Ovary (tissue), 9 donors: ENCODE measurements around the gene KLHL17. TPM values are rescaled to one million over a fixed set of nuclear protein-coding genes. Genes with fewer than 3 reads are reported as not detected.

Experiments
- DNase-seq, 5 donors: peaks; one replicate each; pipeline ENCODE4 v3.0.0-alpha.2; 2019 to 2020
- H3K27ac ChIP-seq, 2 donors: fragments of 200-600 bp; one replicate each; pipeline versions ENCODE4 v1.5.1 to v1.8.0; 2019 to 2022
- H3K27me3 ChIP-seq: fragments of 200-600 bp; one replicate; pipeline ENCODE4 v1.8.0; 2022
- H3K36me3 ChIP-seq: fragments of 200-600 bp; sonication (generic); one replicate; pipeline ENCODE4 v1.5.1; 2019
- H3K4me1 ChIP-seq: one replicate; pipeline ENCODE4 v1.8.1; 2013; ENCODE audit warnings: mild to moderate bottlenecking, moderate library complexity; ENCODE audit not compliant: insufficient read depth
- H3K4me3 ChIP-seq: fragments of 200-600 bp; sonication (generic); one replicate; pipeline ENCODE4 v1.5.1; 2017
- H3K9me3 ChIP-seq, 2 donors: fragments of 200-600 bp in 1 of 2; sonication (generic) in 1 of 2; one replicate each; pipeline versions ENCODE4 v1.5.1 to v1.8.1; 2013 to 2019; ENCODE audit warnings: mild to moderate bottlenecking in 1 of 2, moderate library complexity in 1 of 2
- CTCF ChIP-seq, 3 donors: fragments of 450-650 bp in 2 of 3; fragments of 200-600 bp in 1 of 3; IDR thresholded peaks; one replicate each; pipeline versions ENCODE4 v1.5.1 to v1.8.0; 2016 to 2022; ENCODE audit warnings: antibody characterized with exemption in 3 of 3, mild to moderate bottlenecking in 1 of 3
- EP300 ChIP-seq: sonication (generic); formaldehyde crosslinking; IDR thresholded peaks from one replicate; pipeline ENCODE4 v1.6.1; 2017; ENCODE audit warnings: antibody characterized with exemption
- POLR2A ChIP-seq: fragments of 450-650 bp; IDR thresholded peaks from one replicate; pipeline ENCODE4 v1.6.1; 2017; ENCODE audit warnings: antibody characterized with exemption, mild to moderate bottlenecking, moderate library complexity
- WGBS, 3 donors: extraction: QIAGEN DNeasy Blood & Tissue Kit in 1 of 3; methylation state at CpG; one replicate each; pipeline versions ENCODE4 v1.1.5 to v1.1.7; 2013 to 2017; 5-methylcytosine and 5-hydroxymethylcytosine counted together
- intact Hi-C, 4 donors: fragments of 100-400 bp; cut with DNase I; formaldehyde crosslinking; loops; one replicate each; pipeline versions ENCODE4 v1.11.0 to v1.15.1; 2022 to 2023
- polyA plus RNA-seq, 2 donors: library from polyadenylated mRNA; stranded (reverse); fragments of 200-250 nt in 1 of 2; fragments of 350-450 nt in 1 of 2; fragmentation: Illumina TruSeq in 1 of 2; extraction: RNeasy Lipid Tissue Mini Kit (QIAGEN cat#74804) in 1 of 2; gene quantifications; one replicate each; pipeline ENCODE4 v1.2.3, GENCODE V29; 2013 to 2014
- total RNA-seq, 7 donors: library from RNA; depleted of rRNA in 2 of 7; stranded (reverse); fragments of >200 nt in 2 of 7; fragmentation: NEBNext Ultra II Directional in 3 of 7; extraction: Animal tissue kit (Norgen Biotek cat#: 25700) in 3 of 7; gene quantifications; one replicate each; pipeline versions ENCODE4 v1.1.0 to v1.2.4, GENCODE V29; 2016 to 2023
- donor health status: DM: no; HTN: no; CAD: no; lungs with moderate emphysema.
- donor health status: DM: no; HTN: no; CAD: no.
- donor health status: Bipolar disorder and iron deficiency.
- donor health status: DM: yes; HTN: yes; CAD: no.
- donor health status: DM: no; HTN: no; CAD: no.
- donor health status: DM: yes; HTN: yes; CAD: no.

The KLHL17 gene
- total and polyA plus RNA-seq, 9 donors: 0.13 to 6.7 (median 2.1) TPM

DNA sequence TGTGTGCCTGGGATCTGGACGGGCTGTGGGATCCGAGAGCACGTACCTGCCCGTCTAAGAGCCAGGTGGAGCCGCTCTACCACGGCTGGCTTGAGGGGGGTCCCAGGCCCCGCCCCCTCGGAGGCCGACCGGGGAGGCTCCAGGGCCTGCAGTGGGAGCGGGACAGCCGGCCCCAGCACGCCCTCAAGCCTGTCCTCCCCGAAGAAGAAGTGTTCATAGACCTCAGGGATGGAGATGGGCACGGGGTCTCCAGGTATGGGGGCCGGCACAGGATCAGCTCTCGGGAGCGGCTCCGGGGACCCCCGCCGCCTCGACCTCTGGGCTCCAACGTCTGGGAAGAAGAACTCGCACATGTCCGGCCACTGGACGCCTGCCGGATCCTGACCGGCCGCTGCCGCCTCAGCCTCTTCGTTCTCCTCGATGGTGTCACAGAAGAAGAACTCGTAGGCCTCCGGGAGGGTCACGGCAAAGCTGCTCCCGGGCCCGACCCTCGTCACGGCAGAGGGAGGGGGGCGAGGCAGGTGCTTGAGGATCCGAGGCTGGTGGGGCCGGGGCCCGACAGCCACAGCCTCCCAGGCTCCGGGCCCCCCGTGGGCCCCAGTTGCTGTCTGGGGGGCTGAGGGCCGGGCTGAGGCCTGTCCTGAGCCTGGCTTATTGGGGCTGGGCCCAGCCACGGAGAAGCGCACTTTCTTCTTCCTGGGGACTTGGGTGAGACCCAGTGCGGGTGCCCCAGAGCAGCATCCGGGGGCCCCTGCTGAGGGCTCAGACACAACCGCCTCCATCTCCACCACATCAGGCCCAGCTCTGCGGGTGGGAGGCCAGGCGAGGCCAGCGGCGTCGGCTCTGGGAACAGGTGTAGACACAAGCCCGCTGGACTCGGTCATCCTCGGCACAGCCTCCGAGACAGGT lies 18.7 kb downstream of the KLHL17 start:
- Histone ChIP-seq H3K36me3 (no peaks in the 10 kb centered on the region), H3K27ac (no peak overlapping the region), H3K9me3 (no peaks in the 10 kb centered on the region), H3K27me3 (no peaks in the 10 kb centered on the region), H3K4me1 (peaks cover 2% of the 10 kb centered on the region), H3K4me3 (no peak overlapping the region)
- 81 to 89% (median 85%) methylated on average over 47 to 60 of the region's 60 CpGs for WGBS, 3 donors
- peak in 2 of 5 donors; percentile 15 to 29 for DNase-seq
- intact Hi-C loops: no loop called here
- TF ChIP-seq EP300: no peak
- TF ChIP-seq CTCF (IDR thresholded peaks at IDR 0.05): no peak
- no peak for TF ChIP-seq POLR2A

- TF ChIP-seq EP300: no peak
- no peak for TF ChIP-seq POLR2A
- TF ChIP-seq CTCF (IDR thresholded peaks at IDR 0.05): no peak
- no peak overlapping the region for H3K4me3 ChIP-seq
- H3K27ac ChIP-seq: no peak overlapping the region
- 91 to 97% (median 94%) methylated on average over 9 of the region's 9 CpGs for WGBS, 3 donors
- DNase-seq: peak in 1 of 5 donors; percentile 9
- H3K9me3 ChIP-seq: no peaks in the 10 kb centered on the region
- H3K27me3 ChIP-seq: no peaks in the 10 kb centered on the region
- peaks cover 2% of the 10 kb centered on the region for H3K4me1 ChIP-seq
- intact Hi-C loops: loop anchor here in 2 of 4 donors (10.0 kb wide), 1 partner anchor 315 kb away; no protein-coding TSS in a partner anchor
- no peaks in the 10 kb centered on the region for H3K36me3 ChIP-seq
Observed at GRCh38 chr1:979744-980072, 19.3 kb downstream of the KLHL17 start.

DNA sequence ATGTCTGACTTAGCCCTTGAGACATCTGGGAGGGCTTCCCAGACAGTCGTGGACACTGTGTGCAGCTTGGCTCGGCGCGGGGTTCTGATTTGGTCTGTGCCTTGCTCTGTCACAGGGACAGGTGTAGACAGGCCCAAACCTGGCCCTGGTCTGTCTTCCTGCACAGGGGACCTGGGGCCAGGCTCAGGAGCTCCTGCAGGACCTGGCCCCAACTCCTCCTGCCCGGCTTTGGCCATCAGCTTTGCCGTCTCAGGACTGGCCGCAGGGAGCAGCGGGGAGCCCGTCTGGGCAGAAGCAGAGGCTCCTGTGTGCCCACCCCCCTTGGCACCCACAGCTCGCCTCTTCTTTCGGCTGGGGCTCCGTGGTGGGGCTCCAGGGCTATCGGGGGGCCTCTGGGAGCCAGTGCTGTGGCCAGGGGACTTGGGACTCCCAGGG lies 19.8 kb downstream of the KLHL17 start:
- intact Hi-C loops: loop anchor here in 2 of 4 donors (10.0 kb wide), 1 partner anchor 315 kb away; no protein-coding TSS in a partner anchor
- Histone ChIP-seq H3K4me3 (no peak overlapping the region), H3K9me3 (no peaks in the 10 kb centered on the region), H3K4me1 (peaks cover 2% of the 10 kb centered on the region), H3K36me3 (no peaks in the 10 kb centered on the region), H3K27me3 (no peaks in the 10 kb centered on the region), H3K27ac (no peak overlapping the region)
- TF ChIP-seq POLR2A (no peak), CTCF (IDR thresholded peaks at IDR 0.05) (no peak), EP300 (no peak)
- WGBS, 3 donors: 63 to 79% (median 67%) methylated on average over 11 to 13 of the region's 13 CpGs
- peak in 2 of 5 donors; percentile 15 to 33 for DNase-seq

DNA sequence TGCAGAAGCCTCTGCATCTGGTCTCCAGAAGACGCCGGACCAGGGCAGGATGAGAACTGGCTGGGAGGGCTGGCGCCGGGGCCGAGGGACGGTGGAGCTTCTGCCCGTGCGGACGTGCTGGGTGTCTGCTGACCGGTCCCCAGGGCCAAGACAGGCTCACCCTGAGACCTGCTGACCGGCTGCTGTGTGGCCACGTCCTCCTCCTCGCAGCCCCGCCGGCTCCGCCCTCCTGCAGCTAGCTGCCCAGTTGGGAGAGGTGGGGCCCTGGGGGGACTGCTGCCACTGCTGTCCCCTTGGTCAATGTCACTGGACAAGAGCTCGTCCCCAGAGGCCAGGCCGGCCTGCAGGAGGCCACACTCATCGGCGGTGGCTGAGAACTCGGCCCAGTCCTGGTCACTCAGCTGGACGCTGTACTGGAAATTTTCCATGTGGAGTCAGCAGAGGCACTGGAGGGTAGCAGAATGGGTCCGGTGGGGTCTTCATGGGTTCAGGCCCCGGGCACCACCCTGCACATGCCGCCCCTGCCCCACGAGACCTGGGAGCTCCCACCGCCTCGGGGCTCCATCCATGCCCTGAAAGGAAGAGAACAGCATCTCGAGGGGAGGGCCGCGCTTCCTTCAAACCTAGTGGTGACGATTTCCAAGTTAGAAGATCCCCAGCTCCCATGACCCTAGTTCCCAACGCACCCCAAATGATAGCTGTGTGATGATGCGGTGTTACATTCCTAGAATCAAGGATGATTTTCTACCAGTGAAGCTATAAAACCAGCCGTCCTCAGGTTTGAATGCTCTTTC lies 20.4 kb downstream of the KLHL17 start:
- TF ChIP-seq EP300 (no peak), CTCF (IDR thresholded peaks at IDR 0.05) (no peak), POLR2A (no peak)
- Histone ChIP-seq H3K36me3 (no peaks in the 10 kb centered on the region), H3K27ac (no peak overlapping the region), H3K4me1 (peaks cover 2% of the 10 kb centered on the region), H3K4me3 (no peak overlapping the region), H3K9me3 (no peaks in the 10 kb centered on the region), H3K27me3 (no peaks in the 10 kb centered on the region)
- intact Hi-C loops: loop anchor here in 2 of 4 donors (10.0 kb wide), 1 partner anchor 314 kb away; no protein-coding TSS in a partner anchor
- WGBS, 3 donors: 63 to 71% (median 69%) methylated on average over 27 to 35 of the region's 35 CpGs
- DNase-seq: peak in 1 of 5 donors; percentile 14
